Frontal cortex (tissue), 4 donors: Measurements from ENCODE around the gene BAG3. TPM values are rescaled to one million over a fixed set of nuclear protein-coding genes. Genes with fewer than 3 reads are reported as not detected.
"Not testable (repeated sequence)": the region's sequence is repeated elsewhere in the genome, so short reads cannot be mapped to it uniquely, and the experiment has no call there.

Experiments used
- DNase-seq, 2 donors: peaks; one replicate each; pipeline ENCODE4 v3.0.0; 2012; ENCODE audit warnings: low spot score in 2 of 2
- FAIRE-seq: peaks from 2 replicates; lab custom pipeline; 2012; peaks lifted over from hg19 to GRCh38; lab: Jason Lieb, UNC
- total RNA-seq: library from RNA; depleted of rRNA; stranded (reverse); fragments of >200 nt; gene quantifications from one replicate; pipeline ENCODE4 v1.2.3, GENCODE V29; 2014
- donor health status: control.
- donor health status: control.
- donor health status: control.

BAG3 gene
- total RNA-seq, 1 donor from 2014 or later = 0.82 TPM

DNA sequence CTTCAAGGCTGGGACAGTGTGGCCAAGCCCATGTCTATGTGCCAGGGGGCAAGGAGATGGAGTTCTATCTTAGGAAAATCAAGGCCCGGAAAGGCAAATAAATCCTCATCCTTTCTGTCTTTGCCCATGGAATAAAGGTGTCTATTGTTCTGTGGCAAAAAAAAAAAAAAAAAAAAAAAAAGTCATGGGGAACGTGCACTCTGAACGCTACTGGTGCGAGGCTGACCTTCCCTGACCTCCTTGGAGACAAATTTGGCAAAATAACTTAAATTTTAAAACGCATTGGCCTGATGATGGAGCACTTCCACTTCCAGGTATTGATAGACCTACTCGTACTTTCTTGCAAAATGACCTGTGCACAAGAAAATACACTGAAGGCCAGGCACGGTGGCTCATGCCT, 12.2 kb upstream of the BAG3 start:
- FAIRE-seq (no peak), DNase-seq (no peak)

DNA sequence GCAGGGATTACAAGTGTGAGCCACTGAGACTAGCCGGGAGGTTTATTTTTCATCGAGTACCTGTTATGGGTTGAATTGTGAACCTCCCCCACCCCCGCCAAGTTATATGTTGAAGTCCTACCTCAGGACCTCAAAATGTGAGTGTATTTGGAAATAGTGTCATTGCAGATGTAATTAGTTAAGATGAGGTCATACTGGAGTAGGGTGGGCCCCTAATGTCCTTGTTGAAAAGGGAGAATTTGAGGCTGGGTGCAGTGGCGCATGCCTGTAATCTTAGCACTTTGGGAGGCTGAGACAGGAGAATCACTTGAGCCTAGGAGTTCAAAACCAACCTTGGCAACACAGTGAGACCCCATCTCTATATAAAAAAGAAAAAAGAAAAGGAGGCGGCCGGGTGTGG, 10.8 kb upstream of the BAG3 start:
- DNase-seq (no peak), FAIRE-seq (no peak)

DNA sequence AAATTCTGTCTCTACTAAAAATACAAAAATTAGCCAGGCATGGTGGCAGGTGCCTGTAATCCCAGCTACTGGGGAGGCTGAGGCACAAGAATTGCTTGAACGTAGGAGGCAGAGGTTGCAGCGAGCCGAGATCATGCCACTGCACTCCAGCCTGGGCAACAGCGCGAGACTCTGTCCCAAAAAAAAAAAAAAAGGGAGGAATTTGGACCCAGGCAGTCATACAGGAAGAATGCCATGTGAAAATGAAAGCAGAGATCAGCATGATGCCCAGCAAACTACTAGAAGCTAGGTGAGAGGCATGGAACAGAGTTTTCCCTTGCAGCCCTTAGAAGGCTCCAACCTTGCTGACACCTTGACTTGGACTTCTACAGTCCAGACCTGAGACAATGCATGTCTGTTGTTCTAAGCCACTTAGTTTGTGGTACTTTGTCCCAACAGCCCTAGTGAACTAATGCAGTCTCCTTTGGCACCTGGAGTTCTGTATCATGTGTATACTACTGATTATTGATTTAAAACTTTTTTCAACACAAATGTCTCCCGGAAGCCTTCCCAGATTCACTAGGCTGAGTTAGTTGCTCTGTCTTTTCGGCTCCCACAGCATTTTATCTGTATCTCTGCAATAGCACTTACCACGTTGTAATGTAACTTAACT, 10.2 kb upstream of the BAG3 start:
- DNase-seq = no peak
- no peak for FAIRE-seq

DNA sequence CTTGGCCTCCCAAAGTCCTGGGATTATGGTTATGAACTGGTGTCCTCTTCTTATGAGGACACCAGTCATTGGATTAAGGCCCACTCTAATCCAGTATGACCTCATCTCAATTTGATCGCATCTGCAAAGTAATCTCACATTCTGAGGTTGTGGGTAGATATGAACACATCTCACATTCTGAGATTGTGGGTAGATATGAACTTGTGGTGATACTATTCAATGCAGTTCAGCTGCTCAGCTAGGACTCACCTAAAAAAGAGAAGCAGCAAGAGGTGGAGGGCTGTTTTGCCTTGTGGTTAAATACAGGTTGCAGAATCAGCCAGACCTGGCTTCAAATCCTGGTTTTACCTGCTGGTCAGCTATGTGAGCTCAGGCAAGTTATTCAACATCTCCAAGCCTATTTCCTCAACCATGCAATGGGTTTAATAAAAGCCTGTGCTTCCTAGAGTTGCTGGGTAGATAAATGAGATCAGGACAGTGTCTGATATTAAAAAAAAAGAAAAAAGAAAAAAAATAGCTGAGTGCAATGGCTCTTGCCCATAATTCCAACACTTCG, 8.5 kb upstream of the BAG3 start:
- FAIRE-seq = no peak
- no peak for DNase-seq

DNA sequence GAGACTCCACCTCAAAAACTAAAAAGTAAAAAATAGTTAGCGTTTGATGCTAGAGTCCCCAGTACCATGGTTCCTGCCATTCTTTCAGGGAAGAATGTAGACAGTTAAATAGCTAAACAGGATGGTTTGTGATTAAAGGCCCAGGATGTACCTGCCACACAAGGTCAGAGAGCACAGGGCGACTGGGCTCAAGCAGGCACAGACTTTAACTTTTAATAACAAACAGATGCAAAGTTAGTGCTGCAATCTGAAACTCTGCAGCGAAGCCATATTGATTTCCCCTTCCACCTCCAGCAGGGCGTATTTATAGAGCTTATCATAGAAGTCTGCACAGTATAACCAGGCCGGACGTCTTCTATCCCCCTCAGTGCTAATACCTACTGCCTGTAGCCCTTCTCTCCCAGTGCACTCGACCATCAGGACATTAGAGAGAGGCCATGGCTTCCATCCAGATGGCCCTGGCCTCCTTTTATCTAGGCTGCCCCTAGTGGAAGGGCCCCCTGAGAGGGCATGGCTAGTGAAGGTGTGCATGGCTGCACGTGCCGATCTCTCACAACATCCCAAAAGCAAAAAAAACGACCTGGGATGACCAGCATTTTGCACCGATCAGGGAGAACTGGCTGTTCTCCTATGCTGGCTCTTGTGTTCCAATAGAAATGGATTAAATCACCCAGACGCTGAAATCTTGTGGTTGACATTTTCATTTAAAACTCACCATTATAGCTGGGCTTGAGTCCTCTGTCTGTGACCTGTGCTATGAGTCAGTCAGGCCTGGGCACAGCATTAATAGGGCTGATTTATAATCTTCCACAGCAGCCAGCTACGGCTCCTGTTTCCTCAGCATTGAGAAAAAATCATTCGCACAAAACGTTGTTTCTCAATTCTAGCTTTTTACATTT, 7.6 kb upstream of the BAG3 start:
- FAIRE-seq (no peak), DNase-seq (no peak)

DNA sequence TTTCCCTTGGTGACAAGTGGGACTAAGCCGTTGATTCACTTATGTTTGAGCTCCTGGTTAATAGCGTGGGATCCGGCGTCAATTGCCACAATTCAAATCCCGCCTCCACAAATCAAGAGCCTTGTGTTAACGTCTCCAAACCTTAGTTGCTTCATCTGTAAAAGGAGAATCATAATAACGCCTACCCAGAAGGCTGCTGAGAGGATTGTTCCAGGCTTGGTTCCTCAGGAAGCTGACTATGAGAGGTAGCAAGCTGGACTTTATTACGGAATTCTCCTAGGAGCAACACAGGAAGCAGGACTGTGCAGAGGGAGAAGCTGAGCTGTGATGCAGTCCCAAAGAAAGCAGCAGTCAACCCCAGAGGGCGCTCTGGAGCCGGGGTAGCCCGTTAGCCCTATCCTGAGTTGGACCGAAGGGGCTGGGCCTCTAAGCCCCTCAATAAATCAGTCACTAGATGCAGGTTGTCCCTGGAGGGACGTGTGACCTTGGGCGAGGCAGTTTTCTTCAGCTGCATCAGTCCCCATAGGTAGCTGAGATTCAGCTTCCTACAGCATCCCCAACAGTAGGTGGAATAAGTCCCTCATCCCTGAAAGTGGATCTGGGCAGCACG, 6.9 kb upstream of the BAG3 start:
- no peak for DNase-seq
- no peak for FAIRE-seq

DNA sequence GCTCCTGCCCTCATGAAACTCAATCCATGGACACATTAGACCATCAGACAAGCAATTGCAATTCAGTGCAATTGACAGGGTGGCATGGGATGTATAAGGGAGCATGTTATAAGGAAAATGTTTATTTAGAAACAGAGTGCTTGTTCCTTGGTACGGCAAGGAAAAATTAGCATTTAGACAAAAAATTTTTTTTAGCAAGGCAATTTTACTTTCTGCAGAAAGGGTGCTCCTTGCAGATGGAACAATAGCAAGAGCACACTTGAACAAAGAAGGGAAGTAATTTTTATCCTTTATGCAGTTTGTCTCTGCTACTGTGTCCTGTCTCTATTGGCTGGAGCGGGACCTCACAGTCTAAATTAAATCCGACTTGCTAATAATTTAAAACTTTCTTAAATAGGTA, 6.2 kb upstream of the BAG3 start:
- no peak for FAIRE-seq
- no peak for DNase-seq

DNA sequence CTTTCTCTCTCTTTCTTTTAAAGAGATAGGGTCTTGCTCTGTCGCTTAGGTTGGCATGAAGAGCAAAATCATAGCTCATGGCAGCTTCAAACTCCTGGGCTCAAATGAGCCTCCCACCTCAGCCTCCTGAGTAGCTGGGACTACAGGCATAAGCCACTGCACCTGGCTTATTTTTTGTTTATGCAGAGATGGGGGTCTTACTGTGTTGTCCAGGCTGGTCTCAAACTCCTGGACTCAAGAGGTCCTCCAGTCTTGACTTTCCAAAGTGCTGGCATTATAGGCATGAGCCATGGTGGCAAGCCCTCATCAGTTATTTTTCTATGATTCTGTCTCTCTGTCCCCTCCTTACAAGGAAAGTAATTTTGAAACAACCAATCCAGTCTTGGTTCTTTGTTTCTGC, 1.1 kb upstream of the BAG3 start:
- FAIRE-seq (no peak), DNase-seq (no peak)

DNA sequence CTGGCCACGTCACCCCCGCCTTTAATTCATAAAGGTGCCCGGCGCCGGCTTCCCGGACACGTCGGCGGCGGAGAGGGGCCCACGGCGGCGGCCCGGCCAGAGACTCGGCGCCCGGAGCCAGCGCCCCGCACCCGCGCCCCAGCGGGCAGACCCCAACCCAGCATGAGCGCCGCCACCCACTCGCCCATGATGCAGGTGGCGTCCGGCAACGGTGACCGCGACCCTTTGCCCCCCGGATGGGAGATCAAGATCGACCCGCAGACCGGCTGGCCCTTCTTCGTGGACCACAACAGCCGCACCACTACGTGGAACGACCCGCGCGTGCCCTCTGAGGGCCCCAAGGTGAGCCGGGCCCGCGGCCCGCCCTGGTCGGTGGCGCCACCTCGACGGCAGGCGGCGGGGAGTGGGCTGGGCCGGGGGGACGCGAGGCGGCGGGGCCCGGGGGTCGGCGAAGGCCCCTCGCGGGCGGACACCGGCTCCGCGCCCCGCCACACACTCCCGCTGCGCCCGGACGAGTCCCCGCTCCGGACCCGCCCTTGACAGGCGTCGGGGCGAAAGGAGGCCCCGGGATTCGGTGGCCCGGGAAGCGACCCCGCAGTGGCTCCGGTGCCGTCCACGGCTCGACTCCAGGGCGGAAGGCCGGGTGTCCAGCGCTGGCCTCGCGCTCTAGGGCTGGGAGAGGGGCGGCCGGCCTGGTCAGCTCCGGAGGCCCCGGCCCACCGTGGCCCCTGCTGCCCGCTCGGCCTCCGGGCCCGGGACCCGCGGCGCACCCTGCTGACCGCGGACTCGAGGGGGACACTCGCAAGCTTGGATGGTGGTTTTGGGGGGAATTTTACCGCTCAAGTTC, 557 bp downstream of the BAG3 start:
- no peak for DNase-seq
- no peak for FAIRE-seq

DNA sequence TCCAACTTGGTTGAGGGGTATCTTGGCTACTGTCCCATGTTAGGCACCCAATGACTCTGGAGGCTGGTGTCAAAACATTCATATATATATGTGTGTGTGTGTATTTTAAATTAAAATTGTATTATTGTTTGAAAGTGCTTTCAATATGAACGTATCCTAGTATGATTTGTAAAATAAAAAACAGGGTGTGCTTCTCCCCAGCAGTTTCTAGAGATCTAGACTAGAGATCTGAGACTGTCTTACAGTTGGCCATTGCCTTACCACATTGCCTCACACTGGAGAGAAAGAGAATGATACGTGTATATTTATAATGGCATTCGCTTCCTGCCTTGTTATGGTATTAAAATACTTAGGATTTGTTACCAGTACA, 1.2 kb downstream of the BAG3 start:
- DNase-seq (peak in 1 of 2 donors; percentile 50), FAIRE-seq (no peak)

DNA sequence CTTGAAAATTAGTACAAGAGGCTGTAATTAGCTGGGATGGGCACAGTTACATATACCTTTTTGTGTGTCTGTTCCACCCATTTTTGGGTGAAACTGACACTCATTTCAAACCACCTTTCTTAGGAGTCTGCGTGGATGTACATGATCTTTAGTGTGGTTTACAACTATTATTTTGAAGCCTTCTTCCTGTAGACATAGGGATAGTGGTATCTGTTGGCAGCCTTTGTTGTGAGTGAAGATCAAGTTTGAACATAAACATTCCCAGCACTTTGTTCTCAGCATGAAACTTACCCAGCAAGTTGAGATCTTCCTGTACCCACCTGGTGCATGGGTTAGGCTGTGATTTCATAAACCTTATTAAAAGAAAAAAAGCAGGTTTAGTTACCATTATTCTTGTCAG, 2.0 kb downstream of the BAG3 start:
- DNase-seq = no peak
- FAIRE-seq = no peak

DNA sequence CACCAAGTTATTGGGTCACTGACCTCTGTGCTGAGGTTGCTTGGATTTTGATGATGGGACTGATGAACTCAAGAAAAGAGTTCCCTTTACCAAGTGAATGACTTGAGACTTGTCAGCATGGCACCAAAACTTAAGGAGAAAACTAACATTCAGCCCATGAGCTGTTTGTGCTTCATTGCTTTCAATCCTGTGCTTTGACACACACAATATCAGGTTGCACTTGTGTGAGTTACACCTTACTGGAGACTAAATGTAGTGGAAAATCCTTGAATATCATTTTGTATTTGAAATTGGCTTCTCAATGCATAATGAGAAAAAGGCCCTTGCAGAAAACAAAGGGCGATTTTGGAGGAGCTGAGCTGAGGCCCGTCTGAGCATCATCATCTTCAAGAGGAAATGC, 2.7 kb downstream of the BAG3 start:
- FAIRE-seq (no peak), DNase-seq (no peak)

DNA sequence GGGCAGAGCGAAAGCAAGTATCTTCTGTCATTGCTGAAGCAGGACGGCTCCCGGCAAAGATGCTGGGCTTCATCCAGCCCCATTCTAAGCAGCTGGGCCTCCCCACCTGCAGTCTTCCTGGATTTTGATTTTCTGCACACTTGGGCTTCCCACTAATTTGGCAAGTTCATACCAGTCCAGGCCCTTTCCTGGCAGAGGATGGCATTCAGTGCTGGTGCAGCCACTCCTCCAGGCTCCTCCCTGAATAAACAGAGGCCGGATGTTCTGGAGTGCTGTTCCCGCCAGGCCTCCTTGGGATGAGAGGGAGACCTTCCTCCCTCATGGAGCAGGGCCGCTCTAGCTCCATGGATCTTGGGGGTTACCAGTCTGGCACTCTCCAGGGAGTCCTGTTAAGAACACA, 3.4 kb downstream of the BAG3 start:
- DNase-seq (no peak), FAIRE-seq (no peak)

DNA sequence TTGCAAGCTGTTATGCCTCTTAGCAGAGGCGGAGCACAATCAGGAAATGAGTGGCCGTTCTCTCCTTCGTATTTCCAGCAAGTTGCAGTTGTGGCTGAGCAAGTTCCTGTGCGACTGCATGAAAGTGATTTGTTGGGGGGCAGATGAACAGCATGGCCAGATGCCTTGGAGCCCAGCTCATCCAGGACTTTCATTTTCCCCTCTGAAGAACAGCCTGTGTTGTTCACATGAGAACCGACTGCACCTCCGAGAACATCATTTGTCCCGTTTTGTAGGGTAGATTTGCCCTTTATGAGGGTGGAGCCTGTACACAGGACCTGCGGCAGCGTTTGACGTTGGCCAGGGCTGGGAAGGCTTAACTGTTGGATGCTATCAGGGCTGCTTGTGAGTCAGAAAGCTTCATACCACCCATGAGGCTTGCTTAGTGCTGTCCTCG, 4.4 kb downstream of the BAG3 start:
- no peak for DNase-seq
- FAIRE-seq = no peak

DNA sequence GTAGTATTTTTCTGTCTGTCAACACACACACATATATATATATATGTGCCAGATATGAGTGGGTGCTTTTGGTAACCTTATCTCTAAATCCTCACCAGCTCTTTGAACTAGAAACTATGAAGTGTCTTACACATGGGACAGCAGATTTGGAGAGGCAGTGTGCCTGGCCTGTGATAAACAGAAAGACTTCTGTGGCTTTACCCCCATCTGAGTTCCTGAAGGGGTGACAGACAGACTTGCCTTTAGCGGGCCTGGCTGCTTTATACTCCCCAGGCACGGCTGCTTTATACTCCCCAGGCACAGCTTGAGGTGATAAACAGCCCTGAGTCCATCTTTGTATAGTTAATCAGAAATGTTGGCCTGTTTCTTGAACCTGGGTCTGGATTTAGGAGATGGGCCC, 5.6 kb downstream of the BAG3 start:
- DNase-seq = no peak
- no peak for FAIRE-seq

DNA sequence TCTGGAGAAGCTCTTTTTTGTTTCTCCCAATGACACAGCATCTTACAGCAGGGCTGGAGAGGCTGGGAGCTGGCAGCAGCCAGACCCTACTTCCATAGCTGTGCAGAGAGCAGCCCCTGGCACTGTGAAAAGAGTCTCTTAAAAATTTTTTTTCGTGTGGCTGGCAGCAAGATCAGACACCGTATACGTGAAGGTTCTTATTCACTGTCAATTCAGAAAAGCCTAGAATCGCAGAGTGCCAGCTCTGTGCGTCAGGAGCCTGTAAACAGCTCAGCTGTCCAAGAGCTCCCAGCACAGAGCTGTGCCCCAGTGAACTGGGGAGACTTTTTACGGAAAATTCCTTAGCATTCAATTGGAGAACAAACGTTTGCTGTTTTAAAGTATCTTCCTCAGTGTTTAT, 6.5 kb downstream of the BAG3 start:
- no peak for FAIRE-seq
- DNase-seq = no peak

DNA sequence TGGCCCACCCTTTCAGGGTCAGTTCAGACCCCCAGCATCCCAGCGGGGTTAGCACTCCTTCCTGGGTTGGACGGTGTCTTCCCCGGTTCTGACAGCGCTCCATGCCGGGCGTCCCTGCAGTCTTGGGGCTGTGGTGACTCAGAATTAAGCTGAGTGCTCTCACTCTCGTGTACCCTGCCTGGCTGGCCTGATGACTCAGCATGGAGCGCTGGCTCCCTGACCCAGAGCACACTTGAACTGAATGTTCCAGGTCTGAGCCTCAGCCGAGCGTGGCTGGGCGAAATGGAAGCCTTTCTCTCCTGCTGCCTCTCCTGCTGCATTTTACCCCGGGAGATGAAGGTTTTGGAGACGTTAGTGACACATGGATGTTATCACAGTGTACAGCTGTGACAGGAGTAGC, 7.1 kb downstream of the BAG3 start:
- no peak for FAIRE-seq

DNA sequence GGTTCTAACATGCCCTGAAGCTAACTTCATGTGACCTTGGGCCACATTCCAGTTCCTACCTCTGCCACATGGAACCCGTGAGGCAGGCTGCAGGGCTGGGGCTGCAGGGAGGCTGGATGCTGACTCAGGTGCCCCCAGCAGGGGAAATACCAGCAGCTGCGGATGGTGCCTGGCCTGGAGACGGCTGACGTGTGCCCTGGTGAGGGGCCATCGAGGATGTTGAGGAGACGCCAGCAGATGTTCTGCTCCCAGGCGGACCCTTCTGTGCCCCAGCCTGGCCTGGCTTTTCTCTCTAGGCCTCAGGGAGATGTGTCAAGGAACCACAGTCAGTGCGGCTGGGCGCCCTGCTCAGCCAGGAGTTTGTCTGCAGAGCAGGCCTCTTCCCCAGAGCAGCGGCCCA, 8.8 kb downstream of the BAG3 start:
- DNase-seq (no peak), FAIRE-seq (no peak)

More for the DNA sequence above, 7.1 kb downstream of the BAG3 start:
- DNase-seq = peak in 1 of 2 donors; percentile 59

DNA sequence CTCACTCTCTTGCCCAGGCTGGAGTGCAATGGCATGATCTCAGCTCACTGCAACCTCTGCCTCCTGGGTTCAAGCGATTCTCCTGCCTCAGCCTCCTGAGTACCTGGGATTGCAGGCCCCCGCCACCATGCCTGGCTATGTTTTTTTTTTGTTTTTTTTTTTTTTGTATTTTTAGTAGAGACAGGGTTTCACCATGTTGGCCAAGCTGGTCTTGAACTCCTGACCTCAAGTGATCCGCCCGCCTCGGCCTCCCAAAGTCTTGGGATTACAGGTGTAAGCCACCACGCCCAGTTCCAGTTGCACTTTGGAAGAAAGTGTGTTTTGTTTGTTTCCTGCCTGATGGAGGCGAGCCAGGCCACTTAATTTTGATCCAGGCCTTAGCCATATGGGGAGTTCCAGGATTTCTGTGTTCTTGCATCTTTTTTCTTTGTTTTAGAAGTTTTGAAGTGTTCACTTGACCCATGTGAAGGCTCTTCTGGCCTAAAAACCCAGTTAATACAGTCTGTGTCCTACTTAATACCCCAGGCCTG, 11.0 kb downstream of the BAG3 start:
- not testable (repeated sequence) for FAIRE-seq, DNase-seq
